OCI-LY7 (cell line): ENCODE measurements around the gene ANKRD45. TPM values are rescaled to one million over a fixed set of nuclear protein-coding genes. Genes with fewer than 3 reads are reported as not detected.
"Not testable (repeated sequence)": the region's sequence is repeated elsewhere in the genome, so short reads cannot be mapped to it uniquely, and the experiment has no call there.

Experiments
- BruUV-seq: library from RNA; stranded (reverse); fragments of 400-500 nt; replicated peaks from 2 replicates; lab custom pipeline; 2021; lab: Mats Ljungman, UMichigan
- CTCF ChIA-PET: fragments of 300-600 bp; sonication (Branson Sonifier 250); formaldehyde crosslinking; loops from one replicate; lab custom pipeline; 2022; ENCODE audit warnings: antibody characterized with exemption; ENCODE audit not compliant: unreplicated experiment; lab: Charles Lee
- POLR2A ChIA-PET: fragments of 300-600 bp; sonication (Branson Sonifier 250); formaldehyde crosslinking; loops from one replicate; lab custom pipeline; 2022; ENCODE audit warnings: antibody characterized with exemption; lab: Charles Lee
- DNase-seq: peaks from one replicate; pipeline ENCODE4 v3.0.0-alpha.2; 2015; ENCODE audit warnings: low spot score
- H2AFZ ChIP-seq: fragments of 200-600 bp; sonication (generic), shearing (Covaris generic); 2 replicates; pipeline ENCODE4 v1.6.1; 2014; ENCODE audit warnings: mild to moderate bottlenecking, antibody characterized with exemption, low read length, moderate library complexity
- H3K27ac ChIP-seq: fragments of 200-600 bp; sonication (generic); 2 replicates; pipeline ENCODE4 v1.5.1; 2014; ENCODE audit warnings: mixed run types, low read depth, mild to moderate bottlenecking, moderate library complexity, low read length, inconsistent platforms; ENCODE audit not compliant: poor library complexity, severe bottlenecking
- H3K36me3 ChIP-seq: fragments of 200-600 bp; sonication (generic); 2 replicates; pipeline ENCODE4 v1.6.1; 2014; ENCODE audit warnings: mild to moderate bottlenecking, antibody characterized with exemption, low read length, moderate library complexity, mixed read lengths; ENCODE audit not compliant: insufficient read depth
- H3K4me1 ChIP-seq: fragments of 200-600 bp; sonication (generic); 2 replicates; pipeline ENCODE4 v1.5.1; 2014; ENCODE audit warnings: mild to moderate bottlenecking, low read length; ENCODE audit not compliant: insufficient read depth, poor library complexity, severe bottlenecking
- H3K4me2 ChIP-seq: fragments of 200-600 bp; sonication (generic); 2 replicates; pipeline ENCODE4 v1.6.1; 2014; ENCODE audit warnings: mild to moderate bottlenecking, low read length
- H3K4me3 ChIP-seq: fragments of 200-600 bp; sonication (generic); 2 replicates; pipeline ENCODE4 v1.5.1; 2014; ENCODE audit warnings: mild to moderate bottlenecking, low read depth, low read length; ENCODE audit not compliant: poor library complexity, severe bottlenecking
- H3K79me2 ChIP-seq: fragments of 200-600 bp; sonication (generic); 2 replicates; pipeline ENCODE4 v1.6.1; 2016; ENCODE audit warnings: low read depth, mild to moderate bottlenecking, low read length, moderate library complexity, mixed read lengths; ENCODE audit not compliant: insufficient read depth
- H3K9me2 ChIP-seq: fragments of 200-600 bp; sonication (generic); 2 replicates; pipeline ENCODE4 v1.6.1; 2016; ENCODE audit warnings: mild to moderate bottlenecking, low read length, mixed read lengths; ENCODE audit not compliant: insufficient read depth
- H3K9me3 ChIP-seq: fragments of 200-600 bp; sonication (generic); 2 replicates; pipeline ENCODE4 v1.6.1; 2014; ENCODE audit warnings: mild to moderate bottlenecking, mixed run types, low read length, mixed read lengths
- H4K20me1 ChIP-seq: fragments of 200-600 bp; sonication (generic); 2 replicates; pipeline ENCODE4 v1.6.1; 2014; ENCODE audit warnings: mild to moderate bottlenecking, antibody characterized with exemption, low read length, moderate library complexity, mixed read lengths; ENCODE audit not compliant: insufficient read depth
- EZH2phosphoT487 ChIP-seq: fragments of 200-600 bp; sonication (generic); IDR thresholded peaks from 2 replicates; pipeline ENCODE4 v1.6.1; 2018; ENCODE audit warnings: low read depth, borderline replicate concordance, mild to moderate bottlenecking, mixed run types, antibody characterized with exemption, low read length, moderate library complexity, mixed read lengths
- intact Hi-C: fragments of 100-400 bp; cut with micrococcal nuclease; formaldehyde crosslinking; loops from one replicate; pipeline ENCODE4 v1.10.0; 2022; ENCODE audit not compliant: unreplicated experiment
- total RNA-seq, 2 experiments: library from RNA; depleted of rRNA in 1 of 2; stranded (reverse); fragments of >200 nt in 1 of 2; shearing (Covaris generic) in 1 of 2; gene quantifications; 2 replicates each; pipeline ENCODE4 v1.2.3, GENCODE V29; 2014 to 2022
- TF ChIP-seq, protein P1 (sequence below): fragments of 200-600 bp; sonication (generic); conservative IDR thresholded peaks from 2 replicates; pipeline ENCODE4 v1.5.1; 2014; ENCODE audit warnings: mild to moderate bottlenecking, antibody characterized with exemption, low read length, moderate library complexity, mixed read lengths

ANKRD45 gene
- total RNA-seq, 2 experiments from 2014 or later: 0.30 TPM; not detected in 1

DNA sequence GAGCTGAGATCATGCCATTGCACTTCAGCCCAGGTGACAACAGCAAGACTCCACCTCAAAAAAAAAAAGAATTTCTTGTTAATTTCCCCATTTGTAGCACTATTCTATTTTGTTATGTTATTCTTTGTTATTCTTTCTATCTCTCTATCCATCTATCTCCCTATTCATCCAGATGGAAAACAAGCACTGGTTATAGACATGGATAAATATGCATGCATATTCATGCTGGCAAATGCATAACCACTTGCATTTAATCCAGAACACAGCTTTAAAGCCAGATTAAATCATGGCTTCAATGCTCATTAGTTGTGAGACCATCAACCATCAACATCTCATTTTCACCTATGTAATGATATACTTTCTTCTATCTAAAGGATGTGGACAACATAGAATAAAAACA is 23.6 kb upstream of the ANKRD45 start:
- H3K79me2 ChIP-seq: no peaks in the 10 kb centered on the region
- no peaks in the 10 kb centered on the region for H3K4me1 ChIP-seq
- CTCF ChIA-PET: no interaction called here
- intact Hi-C loops: loop anchor here (5.0 to 10.0 kb wide), 3 partner anchors 134 to 372 kb away; no protein-coding TSS in a partner anchor
- H3K9me3 ChIP-seq: no peaks in the 10 kb centered on the region
- H4K20me1 ChIP-seq: no peaks in the 10 kb centered on the region
- no peaks in the 10 kb centered on the region for H3K36me3 ChIP-seq
- no peaks in the 10 kb centered on the region for H3K9me2 ChIP-seq
- TF ChIP-seq EZH2phosphoT487: no peak
- no peak for DNase-seq
- POLR2A ChIA-PET: no interaction called here
- no peak overlapping the region for H3K4me3 ChIP-seq
- H3K4me2 ChIP-seq: no peak overlapping the region
- no peak overlapping the region for H2AFZ ChIP-seq
- H3K27ac ChIP-seq: no peak overlapping the region
- BruUV-seq: no TSS peak

DNA sequence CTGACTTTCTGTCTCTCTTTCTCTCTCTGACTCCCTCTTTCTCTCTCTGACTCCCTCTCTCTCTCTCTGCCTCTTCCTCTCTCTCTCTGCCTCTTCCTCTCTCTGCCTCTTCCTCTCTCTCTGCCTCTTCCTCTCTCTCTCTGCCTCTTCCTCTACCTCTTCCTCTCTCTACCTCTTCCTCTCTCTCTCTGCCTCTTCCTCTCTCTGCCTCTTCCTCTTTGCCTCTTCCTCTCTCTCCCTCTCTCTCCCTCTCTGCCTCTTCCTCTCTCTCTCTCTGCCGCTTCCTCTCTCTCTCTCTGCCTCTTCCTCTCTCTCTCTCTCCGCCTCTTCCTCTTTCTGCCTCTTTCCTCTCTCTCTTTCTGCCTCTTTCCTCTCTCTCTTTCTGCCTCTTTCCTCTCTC is 18.6 kb upstream of the ANKRD45 start:
- Histone ChIP-seq H2AFZ (no peak overlapping the region), H3K4me3 (no peak overlapping the region), H3K36me3 (no peaks in the 10 kb centered on the region), H3K79me2 (no peaks in the 10 kb centered on the region), H3K4me1 (no peaks in the 10 kb centered on the region), H3K9me3 (no peaks in the 10 kb centered on the region), H3K27ac (no peak overlapping the region), H3K9me2 (no peaks in the 10 kb centered on the region), H4K20me1 (no peaks in the 10 kb centered on the region), H3K4me2 (no peak overlapping the region)
- BruUV-seq: no TSS peak
- no peak for DNase-seq
- intact Hi-C loops: loop anchor here (10.0 kb wide), 1 partner anchor 943 kb away; no protein-coding TSS in a partner anchor
- POLR2A ChIA-PET: no interaction called here
- TF ChIP-seq, protein P1, sequence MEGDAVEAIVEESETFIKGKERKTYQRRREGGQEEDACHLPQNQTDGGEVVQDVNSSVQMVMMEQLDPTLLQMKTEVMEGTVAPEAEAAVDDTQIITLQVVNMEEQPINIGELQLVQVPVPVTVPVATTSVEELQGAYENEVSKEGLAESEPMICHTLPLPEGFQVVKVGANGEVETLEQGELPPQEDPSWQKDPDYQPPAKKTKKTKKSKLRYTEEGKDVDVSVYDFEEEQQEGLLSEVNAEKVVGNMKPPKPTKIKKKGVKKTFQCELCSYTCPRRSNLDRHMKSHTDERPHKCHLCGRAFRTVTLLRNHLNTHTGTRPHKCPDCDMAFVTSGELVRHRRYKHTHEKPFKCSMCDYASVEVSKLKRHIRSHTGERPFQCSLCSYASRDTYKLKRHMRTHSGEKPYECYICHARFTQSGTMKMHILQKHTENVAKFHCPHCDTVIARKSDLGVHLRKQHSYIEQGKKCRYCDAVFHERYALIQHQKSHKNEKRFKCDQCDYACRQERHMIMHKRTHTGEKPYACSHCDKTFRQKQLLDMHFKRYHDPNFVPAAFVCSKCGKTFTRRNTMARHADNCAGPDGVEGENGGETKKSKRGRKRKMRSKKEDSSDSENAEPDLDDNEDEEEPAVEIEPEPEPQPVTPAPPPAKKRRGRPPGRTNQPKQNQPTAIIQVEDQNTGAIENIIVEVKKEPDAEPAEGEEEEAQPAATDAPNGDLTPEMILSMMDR: no peak
- no peak for TF ChIP-seq EZH2phosphoT487
- CTCF ChIA-PET: no interaction called here

DNA sequence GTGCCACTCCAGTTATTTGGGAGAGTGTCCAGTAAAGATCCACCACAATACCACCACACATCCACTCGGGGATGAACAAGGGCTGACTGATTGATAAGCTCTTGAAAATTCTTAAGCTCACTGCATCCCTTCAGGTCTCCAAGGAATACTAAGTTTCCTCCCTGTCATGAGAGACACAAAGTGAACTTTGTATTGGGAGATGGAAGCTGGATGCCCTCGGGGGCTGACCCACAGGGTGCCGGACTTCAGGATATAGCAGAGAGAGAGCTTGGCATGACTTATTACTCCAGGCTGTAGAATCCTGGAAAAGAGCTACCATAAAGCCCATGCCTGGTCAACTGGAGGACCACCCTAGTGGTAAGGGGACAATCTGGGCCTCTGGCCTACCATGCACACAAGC is 15.5 kb upstream of the ANKRD45 start:
- H3K9me3 ChIP-seq, CTCF ChIA-PET, BruUV-seq, H2AFZ ChIP-seq, H3K36me3 ChIP-seq, POLR2A ChIA-PET, H3K9me2 ChIP-seq, H4K20me1 ChIP-seq, H3K4me3 ChIP-seq, DNase-seq, H3K79me2 ChIP-seq, H3K4me1 ChIP-seq, H3K27ac ChIP-seq, H3K4me2 ChIP-seq: not testable (repeated sequence)
- intact Hi-C loops: loop anchor here (10.0 kb wide), 1 partner anchor 940 kb away; no protein-coding TSS in a partner anchor

DNA sequence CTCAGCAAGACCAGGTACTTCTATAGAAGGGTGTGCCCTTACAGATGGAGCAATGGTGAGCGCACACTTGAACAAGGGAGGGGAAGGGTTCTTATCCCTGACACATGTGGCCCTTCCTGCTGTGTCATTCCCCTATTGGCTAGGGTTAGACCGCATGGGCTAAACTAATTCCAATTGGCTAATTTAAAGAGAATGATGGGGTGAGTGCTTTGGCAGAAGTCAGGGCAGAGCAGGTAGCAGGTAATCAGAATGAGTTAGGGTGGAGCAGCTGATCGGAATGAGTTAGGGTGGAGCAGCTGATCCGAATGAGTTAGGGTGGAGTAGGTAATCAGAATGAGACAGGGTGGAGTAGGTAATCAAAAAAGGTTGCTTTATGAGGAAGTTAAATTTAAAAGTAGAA is 14.2 kb upstream of the ANKRD45 start:
- H3K9me3 ChIP-seq, CTCF ChIA-PET, BruUV-seq, H3K36me3 ChIP-seq, H4K20me1 ChIP-seq, H3K4me2 ChIP-seq, DNase-seq, H3K27ac ChIP-seq, H3K4me1 ChIP-seq, H3K4me3 ChIP-seq, H2AFZ ChIP-seq, H3K79me2 ChIP-seq, H3K9me2 ChIP-seq, POLR2A ChIA-PET: not testable (repeated sequence)
- intact Hi-C loops: loop anchor here (10.0 kb wide), 1 partner anchor 939 kb away; no protein-coding TSS in a partner anchor
